Measurements from ENCODE around the gene CABP1.

DNA sequence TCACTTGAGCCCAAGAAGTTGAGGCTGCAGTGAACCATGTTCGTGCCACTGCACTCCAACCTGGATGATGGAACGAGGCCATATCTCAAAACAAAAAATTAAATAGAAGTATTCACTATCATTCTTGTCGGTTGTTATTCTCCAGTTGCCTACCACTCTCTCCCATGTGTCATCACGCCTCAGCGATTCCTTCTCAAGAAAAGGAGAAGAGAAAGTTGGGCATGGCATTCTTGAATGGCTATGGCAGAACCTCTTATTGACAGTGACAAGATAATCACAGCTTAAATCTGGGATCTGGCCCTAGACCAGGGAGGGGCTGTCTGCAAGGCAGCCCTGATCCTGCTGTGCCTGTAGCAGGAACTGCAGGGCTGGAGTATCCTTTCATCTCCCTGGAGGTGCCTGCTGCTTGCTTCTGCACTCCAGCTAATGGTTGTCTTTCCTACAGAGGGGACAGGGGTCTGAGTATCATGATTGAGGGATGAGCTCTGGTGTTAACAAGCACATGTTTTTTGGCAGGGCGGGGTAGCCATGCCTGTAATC is 33.7 kb downstream of the CABP1 start:
- TF ChIP-seq, protein P1, sequence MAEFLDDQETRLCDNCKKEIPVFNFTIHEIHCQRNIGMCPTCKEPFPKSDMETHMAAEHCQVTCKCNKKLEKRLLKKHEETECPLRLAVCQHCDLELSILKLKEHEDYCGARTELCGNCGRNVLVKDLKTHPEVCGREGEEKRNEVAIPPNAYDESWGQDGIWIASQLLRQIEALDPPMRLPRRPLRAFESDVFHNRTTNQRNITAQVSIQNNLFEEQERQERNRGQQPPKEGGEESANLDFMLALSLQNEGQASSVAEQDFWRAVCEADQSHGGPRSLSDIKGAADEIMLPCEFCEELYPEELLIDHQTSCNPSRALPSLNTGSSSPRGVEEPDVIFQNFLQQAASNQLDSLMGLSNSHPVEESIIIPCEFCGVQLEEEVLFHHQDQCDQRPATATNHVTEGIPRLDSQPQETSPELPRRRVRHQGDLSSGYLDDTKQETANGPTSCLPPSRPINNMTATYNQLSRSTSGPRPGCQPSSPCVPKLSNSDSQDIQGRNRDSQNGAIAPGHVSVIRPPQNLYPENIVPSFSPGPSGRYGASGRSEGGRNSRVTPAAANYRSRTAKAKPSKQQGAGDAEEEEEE (CRISPR knock-in tag; IDR thresholded peaks at IDR 0.05; ENCODE audit: borderline replicate concordance): no peak
- TF ChIP-seq ZNF30 (CRISPR knock-in tag; IDR thresholded peaks at IDR 0.05): no peak
- no peak for TF ChIP-seq POLR2A (IDR thresholded peaks at IDR 0.05; ENCODE audit: insufficient read depth in 1 of 2, low read depth in 2 of 2, low read length in 2 of 2)
- TF ChIP-seq, protein P2, sequence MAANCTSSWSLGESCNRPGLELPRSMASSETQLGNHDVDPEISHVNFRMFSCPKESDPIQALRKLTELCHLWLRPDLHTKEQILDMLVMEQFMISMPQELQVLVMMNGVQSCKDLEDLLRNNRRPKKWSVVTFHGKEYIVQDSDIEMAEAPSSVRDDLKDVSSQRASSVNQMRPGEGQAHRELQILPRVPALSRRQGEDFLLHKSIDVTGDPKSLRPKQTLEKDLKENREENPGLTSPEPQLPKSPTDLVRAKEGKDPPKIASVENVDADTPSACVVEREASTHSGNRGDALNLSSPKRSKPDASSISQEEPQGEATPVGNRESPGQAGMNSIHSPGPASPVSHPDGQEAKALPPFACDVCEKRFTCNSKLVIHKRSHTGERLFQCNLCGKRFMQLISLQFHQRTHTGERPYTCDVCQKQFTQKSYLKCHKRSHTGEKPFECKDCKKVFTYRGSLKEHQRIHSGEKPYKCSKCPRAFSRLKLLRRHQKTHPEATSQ (CRISPR knock-in tag; IDR thresholded peaks at IDR 0.05; ENCODE audit: borderline replicate concordance): no peak
- TF ChIP-seq, protein P3, sequence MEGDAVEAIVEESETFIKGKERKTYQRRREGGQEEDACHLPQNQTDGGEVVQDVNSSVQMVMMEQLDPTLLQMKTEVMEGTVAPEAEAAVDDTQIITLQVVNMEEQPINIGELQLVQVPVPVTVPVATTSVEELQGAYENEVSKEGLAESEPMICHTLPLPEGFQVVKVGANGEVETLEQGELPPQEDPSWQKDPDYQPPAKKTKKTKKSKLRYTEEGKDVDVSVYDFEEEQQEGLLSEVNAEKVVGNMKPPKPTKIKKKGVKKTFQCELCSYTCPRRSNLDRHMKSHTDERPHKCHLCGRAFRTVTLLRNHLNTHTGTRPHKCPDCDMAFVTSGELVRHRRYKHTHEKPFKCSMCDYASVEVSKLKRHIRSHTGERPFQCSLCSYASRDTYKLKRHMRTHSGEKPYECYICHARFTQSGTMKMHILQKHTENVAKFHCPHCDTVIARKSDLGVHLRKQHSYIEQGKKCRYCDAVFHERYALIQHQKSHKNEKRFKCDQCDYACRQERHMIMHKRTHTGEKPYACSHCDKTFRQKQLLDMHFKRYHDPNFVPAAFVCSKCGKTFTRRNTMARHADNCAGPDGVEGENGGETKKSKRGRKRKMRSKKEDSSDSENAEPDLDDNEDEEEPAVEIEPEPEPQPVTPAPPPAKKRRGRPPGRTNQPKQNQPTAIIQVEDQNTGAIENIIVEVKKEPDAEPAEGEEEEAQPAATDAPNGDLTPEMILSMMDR (CRISPR knock-in tag; IDR thresholded peaks at IDR 0.05): no peak
- no peak for TF ChIP-seq FOXC1 (CRISPR knock-in tag; IDR thresholded peaks at IDR 0.05; ENCODE audit: borderline replicate concordance)
- TF ChIP-seq, protein P4, sequence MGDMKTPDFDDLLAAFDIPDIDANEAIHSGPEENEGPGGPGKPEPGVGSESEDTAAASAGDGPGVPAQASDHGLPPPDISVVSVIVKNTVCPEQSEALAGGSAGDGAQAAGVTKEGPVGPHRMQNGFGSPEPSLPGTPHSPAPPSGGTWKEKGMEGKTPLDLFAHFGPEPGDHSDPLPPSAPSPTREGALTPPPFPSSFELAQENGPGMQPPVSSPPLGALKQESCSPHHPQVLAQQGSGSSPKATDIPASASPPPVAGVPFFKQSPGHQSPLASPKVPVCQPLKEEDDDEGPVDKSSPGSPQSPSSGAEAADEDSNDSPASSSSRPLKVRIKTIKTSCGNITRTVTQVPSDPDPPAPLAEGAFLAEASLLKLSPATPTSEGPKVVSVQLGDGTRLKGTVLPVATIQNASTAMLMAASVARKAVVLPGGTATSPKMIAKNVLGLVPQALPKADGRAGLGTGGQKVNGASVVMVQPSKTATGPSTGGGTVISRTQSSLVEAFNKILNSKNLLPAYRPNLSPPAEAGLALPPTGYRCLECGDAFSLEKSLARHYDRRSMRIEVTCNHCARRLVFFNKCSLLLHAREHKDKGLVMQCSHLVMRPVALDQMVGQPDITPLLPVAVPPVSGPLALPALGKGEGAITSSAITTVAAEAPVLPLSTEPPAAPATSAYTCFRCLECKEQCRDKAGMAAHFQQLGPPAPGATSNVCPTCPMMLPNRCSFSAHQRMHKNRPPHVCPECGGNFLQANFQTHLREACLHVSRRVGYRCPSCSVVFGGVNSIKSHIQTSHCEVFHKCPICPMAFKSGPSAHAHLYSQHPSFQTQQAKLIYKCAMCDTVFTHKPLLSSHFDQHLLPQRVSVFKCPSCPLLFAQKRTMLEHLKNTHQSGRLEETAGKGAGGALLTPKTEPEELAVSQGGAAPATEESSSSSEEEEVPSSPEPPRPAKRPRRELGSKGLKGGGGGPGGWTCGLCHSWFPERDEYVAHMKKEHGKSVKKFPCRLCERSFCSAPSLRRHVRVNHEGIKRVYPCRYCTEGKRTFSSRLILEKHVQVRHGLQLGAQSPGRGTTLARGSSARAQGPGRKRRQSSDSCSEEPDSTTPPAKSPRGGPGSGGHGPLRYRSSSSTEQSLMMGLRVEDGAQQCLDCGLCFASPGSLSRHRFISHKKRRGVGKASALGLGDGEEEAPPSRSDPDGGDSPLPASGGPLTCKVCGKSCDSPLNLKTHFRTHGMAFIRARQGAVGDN (CRISPR knock-in tag; IDR thresholded peaks at IDR 0.05): no peak
- no peak for TF ChIP-seq ZNF780A (CRISPR knock-in tag; IDR thresholded peaks at IDR 0.05)
- TF ChIP-seq, protein P5, sequence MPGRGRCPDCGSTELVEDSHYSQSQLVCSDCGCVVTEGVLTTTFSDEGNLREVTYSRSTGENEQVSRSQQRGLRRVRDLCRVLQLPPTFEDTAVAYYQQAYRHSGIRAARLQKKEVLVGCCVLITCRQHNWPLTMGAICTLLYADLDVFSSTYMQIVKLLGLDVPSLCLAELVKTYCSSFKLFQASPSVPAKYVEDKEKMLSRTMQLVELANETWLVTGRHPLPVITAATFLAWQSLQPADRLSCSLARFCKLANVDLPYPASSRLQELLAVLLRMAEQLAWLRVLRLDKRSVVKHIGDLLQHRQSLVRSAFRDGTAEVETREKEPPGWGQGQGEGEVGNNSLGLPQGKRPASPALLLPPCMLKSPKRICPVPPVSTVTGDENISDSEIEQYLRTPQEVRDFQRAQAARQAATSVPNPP (CRISPR knock-in tag; IDR thresholded peaks at IDR 0.05): no peak
- TF ChIP-seq ZNF263 (CRISPR knock-in tag; IDR thresholded peaks at IDR 0.05): no peak
- TF ChIP-seq, protein P6, sequence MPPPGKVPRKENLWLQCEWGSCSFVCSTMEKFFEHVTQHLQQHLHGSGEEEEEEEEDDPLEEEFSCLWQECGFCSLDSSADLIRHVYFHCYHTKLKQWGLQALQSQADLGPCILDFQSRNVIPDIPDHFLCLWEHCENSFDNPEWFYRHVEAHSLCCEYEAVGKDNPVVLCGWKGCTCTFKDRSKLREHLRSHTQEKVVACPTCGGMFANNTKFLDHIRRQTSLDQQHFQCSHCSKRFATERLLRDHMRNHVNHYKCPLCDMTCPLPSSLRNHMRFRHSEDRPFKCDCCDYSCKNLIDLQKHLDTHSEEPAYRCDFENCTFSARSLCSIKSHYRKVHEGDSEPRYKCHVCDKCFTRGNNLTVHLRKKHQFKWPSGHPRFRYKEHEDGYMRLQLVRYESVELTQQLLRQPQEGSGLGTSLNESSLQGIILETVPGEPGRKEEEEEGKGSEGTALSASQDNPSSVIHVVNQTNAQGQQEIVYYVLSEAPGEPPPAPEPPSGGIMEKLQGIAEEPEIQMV (CRISPR knock-in tag; IDR thresholded peaks at IDR 0.05; ENCODE audit: low read depth): no peak
- no peak for TF ChIP-seq ERF (CRISPR knock-in tag; IDR thresholded peaks at IDR 0.05)
- no peak for TF ChIP-seq BRD4 (CRISPR knock-in tag; IDR thresholded peaks at IDR 0.05)
